Measurements from ENCODE around the gene KATNA1.

DNA sequence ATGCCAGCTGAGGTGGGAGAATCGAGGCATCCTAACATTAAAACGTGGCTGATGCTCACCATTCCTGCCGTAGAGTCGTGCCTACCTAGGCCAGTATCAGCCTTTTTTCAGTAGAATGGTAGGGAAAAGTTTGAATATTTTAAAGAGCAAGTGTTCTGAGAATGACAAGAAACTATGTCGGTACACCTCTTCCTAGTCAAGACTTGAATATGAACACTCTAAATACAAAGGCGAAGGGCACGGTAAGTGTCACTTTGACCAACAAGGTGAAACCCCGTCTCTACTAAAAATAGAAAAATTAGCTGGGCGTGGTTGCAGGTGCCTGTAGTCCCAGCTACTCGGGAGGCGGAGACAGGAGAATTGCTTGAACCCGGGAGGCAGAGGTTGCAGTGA lies 81.3 kb downstream of the KATNA1 start:
- no peak for TF ChIP-seq CTCF (IDR thresholded peaks at IDR 0.05; ENCODE audit: low read depth, low read length, poor library complexity, severe bottlenecking)
- TF ChIP-seq EZH2phosphoT487 (IDR thresholded peaks at IDR 0.05; ENCODE audit: borderline replicate concordance, low read length): no peak
